HS-5 (cell line): Measurements from ENCODE around the gene MVD.

Experiments used
- DNase-seq: peaks from one replicate; pipeline ENCODE4 v3.0.0-alpha.2; 2012; ENCODE audit warnings: low read depth

MVD gene

GRCh38 chr16:88662843-88663606 is at the start of gene MVD:
Gene MVD (minus strand): TSS chr16:88663091. CDS start chr16:88663080, 11 bp downstream.
- peak; percentile 70 for DNase-seq

GRCh38 chr16:88712362-88712979 is 49.6 kb upstream of the MVD start:
- DNase-seq = no peak

- DNase-seq = no peak
Measured at GRCh38 chr16:88711750-88712340, 49.0 kb upstream of the MVD start.

GRCh38 chr16:88710556-88710955 is 47.7 kb upstream of the MVD start:
- no peak for DNase-seq

- no peak for DNase-seq
Measured at GRCh38 chr16:88706965-88707826, 44.3 kb upstream of the MVD start.

- no peak for DNase-seq
Measured at GRCh38 chr16:88706229-88706964, 43.5 kb upstream of the MVD start, which contains the start of the genes CTU2 and RNF166. Gene CTU2 (plus strand): TSS chr16:88706503. CDS start chr16:88706531, 28 bp downstream. Gene RNF166 (minus strand): TSS chr16:88706408. CDS start chr16:88706325, 83 bp downstream.

GRCh38 chr16:88705801-88706228 is 42.9 kb upstream of the MVD start:
- DNase-seq = no peak

GRCh38 chr16:88705076-88705684 is 42.3 kb upstream of the MVD start:
- no peak for DNase-seq

GRCh38 chr16:88703486-88704309 is 40.8 kb upstream of the MVD start:
- DNase-seq = no peak

- DNase-seq = no peak
Measured at GRCh38 chr16:88702371-88703210, 39.7 kb upstream of the MVD start.

- no peak for DNase-seq
Measured at GRCh38 chr16:88701581-88702370, 38.9 kb upstream of the MVD start.

- no peak for DNase-seq
Measured at GRCh38 chr16:88700636-88701482, 38.0 kb upstream of the MVD start.

- DNase-seq = no peak
Measured at GRCh38 chr16:88700322-88700635, 37.4 kb upstream of the MVD start.

- DNase-seq = no peak
Measured at GRCh38 chr16:88699180-88699579, 36.3 kb upstream of the MVD start.

GRCh38 chr16:88698646-88699045 is 35.8 kb upstream of the MVD start:
- no peak for DNase-seq

- no peak for DNase-seq
Measured at GRCh38 chr16:88697831-88698615, 35.1 kb upstream of the MVD start.
